8988T (cell line): ENCODE results near the gene PSME2.

ENCODE experiments used
- DNase-seq: peaks from one replicate; pipeline ENCODE4 v3.0.0; 2011

Gene PSME2

DNA sequence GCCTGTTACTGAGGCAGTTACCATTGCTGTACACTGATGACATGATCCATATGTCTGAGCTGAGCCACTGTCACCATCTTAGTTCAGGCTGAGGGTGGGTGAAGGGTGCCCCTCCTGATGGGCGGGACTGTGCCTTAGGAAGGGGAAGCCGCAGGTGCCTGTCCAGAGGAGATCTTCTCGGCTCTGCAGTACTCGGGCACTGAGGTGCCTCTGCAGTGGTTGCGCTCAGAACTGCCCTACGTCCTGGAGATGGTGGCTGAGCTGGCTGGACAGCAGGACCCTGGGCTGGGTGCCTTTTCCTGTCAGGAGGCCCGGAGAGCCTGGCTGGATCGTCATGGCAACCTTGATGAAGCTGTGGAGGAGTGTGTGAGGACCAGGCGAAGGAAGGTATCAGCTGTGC, 4.6 kb upstream of the PSME2 start:
- DNase-seq, result no peak

DNA sequence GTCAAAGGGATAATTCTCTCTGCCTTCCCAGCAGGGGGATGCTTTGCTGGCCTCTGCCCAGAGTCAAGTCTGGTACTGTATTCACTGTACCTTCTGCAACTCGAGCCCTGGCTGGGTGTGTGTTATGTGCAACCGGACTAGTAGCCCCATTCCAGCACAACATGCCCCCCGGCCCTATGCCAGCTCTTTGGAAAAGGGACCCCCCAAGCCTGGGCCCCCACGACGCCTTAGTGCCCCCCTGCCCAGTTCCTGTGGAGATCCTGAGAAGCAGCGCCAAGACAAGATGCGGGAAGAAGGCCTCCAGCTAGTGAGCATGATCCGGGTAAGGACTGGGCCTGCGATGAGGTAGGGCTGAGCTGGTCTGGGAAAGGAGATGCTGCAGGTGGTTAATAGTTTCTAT, 4.2 kb upstream of the PSME2 start:
- DNase-seq, result no peak

DNA sequence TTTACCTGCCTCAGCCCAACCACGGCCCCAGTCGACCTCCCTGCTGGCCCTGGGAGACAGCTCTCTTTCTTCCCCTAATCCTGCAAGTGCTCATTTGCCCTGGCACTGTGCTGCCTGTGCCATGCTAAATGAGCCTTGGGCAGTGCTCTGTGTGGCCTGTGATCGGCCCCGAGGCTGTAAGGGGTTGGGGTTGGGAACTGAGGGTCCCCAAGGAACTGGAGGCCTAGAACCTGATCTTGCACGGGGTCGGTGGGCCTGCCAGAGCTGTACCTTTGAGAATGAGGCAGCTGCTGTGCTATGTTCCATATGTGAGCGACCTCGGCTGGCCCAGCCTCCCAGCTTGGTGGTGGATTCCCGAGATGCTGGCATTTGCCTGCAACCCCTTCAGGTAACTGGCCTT, 3.7 kb upstream of the PSME2 start:
- no peak for DNase-seq

DNA sequence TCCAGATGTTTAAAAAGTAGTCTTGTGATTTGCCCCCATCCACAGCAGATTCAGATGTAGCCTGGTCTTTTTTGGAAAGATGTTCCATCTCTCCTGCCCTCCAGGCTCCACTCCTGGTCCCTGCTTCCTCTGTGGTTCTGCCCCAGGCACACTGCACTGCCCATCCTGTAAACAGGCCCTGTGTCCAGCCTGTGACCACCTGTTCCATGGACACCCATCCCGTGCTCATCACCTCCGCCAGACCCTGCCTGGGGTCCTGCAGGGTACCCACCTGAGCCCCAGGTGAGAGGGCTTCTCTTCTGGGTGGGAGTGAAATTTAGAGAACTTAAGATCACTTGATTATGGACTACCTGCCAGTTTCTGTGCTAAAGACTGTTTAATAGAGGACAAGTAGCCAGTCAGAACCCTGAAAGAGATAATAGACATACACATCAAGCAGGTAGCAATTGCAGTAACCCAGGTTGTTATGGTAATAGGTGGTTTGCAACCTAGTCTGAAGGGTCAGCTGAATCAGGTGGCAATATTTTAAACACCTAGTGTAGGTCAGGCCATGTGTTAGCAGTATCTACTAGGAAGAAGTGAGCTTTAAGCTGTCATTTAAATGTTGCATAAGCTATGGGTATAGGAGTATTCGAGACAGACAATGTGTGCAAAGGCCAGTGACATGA, 3.0 kb upstream of the PSME2 start:
- no peak for DNase-seq

DNA sequence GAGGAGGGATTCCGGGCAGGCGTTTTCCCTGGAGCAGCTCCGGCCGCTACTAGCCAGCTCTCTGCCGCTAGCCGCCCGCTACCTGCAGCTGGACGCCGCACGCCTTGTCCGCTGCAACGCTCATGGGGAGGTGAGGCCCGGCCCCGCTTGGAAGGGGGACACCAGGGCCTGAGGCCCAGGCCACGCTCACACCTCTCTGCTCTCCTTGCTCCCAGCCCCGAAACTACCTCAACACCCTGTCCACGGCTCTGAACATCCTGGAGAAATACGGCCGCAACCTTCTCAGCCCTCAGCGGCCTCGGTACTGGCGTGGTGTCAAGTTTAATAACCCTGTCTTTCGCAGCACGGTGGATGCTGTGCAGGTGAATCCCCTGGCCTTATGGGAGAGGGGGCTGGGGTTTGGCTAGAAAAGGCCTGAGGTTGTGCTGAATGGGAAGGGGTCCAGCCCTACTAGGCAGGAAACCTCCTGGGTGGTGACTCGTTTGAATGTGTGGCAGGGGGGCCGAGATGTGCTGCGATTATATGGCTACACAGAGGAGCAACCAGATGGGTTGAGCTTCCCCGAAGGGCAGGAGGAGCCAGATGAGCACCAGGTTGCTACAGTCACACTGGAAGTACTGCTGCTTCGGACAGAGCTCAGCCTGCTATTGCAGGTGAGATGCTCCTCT, 1.5 kb upstream of the PSME2 start:
- DNase-seq, result no peak

DNA sequence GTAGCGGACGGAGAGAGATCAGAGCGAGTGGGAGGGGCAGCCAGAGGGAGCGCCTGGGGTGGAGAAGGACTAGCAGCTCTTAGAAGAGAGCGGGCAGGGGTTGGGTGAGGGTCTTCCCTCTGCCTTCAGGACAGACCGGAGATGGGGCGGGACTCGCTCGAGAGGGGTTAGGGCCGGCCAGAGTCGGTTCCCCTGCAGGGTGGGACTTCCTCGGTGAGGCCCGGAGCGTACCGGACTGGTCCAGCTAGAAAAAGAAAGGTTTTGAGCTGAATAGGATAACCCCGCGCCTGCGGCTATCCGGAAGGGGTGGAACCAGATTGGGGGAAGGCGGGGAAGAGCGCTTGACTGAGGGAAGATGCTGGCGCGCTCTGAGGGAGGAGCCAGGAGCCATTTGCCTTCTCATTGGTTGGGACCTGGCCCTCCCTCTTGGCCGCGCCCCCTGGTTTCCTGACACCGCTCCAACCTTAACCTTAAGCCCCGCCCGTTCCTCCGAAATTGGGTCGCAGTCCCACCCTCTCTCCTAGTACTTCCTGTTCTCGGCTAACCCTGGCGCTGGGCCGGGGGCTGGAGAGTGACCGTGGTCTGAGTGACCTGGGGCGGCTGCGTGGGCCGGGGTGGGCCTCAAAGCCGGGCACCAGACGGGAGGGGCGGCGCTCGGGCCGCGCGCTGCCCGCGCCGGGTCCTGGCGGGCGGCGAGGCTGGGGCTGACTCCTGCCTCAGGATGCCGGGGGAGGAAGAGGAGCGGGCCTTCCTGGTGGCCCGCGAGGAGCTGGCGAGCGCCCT, 759 bp upstream of the PSME2 start, which contains the start of gene RNF31:
TSS of gene RNF31 (plus strand) at position 521 of the 783 bp plus-strand sequence. CDS start at position 722, 201 bp downstream.
- DNase-seq, result peak; percentile 77

DNA sequence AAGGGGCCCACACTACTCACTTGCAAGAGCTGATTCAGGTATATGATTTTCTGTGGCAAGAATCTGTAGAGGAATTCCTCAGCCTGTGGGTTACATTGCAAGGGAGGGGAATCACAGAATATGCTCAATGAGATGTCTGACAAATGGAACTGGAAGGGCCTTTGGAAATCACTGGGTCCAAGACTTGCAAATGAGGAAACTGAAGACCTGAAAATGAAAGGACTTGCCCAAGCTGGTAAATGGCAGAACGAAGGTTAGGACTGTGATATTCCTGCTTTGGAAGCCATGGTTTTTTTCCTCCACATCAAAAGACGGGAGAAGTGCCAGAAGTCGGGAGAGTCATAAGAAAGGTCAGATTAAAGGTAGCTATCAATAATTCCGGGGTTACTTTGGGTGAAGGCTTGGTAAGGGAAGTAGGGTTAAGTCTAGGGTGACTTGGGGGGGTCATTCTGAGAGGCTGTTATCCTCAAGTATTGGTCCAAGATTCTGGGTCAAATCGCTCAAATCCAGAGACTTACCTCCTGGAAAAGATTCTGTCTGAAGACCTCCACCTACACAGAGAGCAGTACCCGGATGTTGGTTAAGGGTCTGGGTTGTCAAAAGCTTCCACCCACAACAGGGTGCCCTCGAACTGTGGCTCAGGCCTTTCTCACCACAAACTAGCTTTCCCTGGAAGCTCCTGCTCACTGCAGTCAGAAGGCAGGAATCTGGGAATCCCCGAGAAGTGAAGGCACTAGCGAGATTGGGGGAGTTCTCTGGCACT, 539 bp downstream of the PSME2 start:
- no peak for DNase-seq

DNA sequence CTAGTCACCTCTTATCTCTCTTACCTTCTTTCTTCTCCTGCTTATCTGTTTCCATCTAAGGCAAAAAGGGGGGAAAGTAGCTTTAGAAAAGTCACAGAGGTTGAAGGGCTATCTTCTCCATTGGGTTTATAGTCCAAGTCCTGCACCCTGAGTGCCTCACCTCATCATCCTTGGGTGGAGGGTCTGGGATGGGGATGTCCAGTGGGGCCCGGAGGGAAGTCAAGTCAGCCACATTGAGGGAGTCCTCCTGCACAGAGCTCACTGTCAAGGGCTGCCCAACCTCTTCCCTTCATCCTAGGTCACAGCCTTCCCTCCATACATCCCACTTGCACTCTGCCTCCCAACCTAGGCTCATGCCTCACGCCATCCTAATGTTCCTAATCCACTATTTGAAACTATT, 1.2 kb downstream of the PSME2 start:
- DNase-seq, result no peak

DNA sequence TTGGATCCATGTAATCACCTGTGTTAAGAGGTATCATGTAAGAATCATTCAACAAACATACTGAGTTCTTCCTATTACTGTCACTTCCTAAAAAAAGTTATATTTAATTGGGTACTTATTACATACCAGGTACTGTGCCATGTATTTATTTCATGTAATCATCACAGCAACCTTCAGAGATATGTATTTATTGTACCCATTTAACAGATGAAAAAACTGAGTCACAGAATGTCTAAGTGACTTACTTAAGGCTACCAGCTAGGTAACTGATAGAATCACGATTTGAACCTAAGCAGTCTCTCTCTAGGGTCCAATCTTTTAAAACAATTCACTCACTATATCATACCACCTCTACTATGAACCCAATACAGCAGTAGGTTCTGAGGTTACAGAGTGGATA, 2.0 kb downstream of the PSME2 start:
- DNase-seq, result no peak

DNA sequence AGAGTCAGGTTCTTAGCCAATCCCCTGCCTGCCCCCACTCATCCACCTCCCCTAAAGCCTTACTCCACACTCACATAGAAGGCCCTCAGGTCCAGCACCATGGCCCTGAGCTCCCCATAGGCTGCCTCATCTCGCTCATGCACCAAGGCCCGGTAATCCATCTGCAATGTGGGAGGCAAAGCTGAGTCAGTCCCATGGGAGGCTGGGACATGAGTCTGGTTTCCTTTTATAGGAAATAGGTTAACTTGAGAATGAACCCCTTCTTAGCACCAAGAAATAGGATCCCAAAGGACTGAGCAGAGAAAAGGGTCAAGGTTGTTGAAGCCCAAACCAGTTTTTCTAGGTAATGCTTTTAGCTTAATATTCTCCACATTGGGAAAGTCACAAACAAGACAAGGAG, 2.9 kb downstream of the PSME2 start:
- no peak for DNase-seq

DNA sequence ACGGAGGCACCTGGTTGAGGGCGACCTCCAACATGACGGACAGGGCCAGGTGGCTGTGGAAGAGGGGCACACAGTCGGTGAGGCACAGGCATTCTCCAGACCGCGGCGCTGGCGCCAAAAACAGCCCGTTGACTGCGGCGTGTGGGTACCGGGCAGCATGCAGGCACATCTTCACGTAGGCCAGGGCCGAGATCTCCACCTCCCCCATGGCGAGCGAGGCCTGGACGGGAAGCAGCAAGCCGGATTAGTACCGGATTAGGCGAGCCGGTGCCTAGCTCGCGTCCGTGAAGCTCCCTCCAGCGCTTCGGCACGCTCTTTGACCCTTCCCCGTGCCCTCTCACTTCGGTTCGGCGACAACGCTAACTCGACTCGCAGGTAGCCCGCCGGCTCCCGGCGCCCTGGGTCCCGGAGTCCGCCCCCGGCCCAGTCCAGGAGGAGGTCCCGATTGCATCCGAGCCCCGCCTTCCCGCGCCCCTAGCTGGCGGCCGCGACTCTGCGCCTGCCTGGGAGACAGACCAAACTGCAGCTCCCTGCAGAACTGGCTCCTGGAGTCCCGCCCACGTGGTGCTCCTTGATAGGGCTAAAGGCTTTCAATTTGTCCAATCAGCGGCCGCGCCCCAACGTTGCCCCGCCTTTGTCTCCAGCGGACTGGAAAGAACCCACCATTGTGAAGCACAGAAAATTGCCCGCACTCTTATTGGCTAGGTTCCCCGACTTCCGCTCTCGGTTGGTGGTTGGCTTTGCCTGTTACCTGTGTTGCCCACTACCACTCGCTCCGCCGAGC, 5.1 kb downstream of the PSME2 start, which contains the start of gene EMC9:
TSS of gene EMC9 (minus strand) at position 495 of the 784 bp plus-strand sequence. CDS start at position 208, 287 bp downstream.
- peak; percentile 90 for DNase-seq

DNA sequence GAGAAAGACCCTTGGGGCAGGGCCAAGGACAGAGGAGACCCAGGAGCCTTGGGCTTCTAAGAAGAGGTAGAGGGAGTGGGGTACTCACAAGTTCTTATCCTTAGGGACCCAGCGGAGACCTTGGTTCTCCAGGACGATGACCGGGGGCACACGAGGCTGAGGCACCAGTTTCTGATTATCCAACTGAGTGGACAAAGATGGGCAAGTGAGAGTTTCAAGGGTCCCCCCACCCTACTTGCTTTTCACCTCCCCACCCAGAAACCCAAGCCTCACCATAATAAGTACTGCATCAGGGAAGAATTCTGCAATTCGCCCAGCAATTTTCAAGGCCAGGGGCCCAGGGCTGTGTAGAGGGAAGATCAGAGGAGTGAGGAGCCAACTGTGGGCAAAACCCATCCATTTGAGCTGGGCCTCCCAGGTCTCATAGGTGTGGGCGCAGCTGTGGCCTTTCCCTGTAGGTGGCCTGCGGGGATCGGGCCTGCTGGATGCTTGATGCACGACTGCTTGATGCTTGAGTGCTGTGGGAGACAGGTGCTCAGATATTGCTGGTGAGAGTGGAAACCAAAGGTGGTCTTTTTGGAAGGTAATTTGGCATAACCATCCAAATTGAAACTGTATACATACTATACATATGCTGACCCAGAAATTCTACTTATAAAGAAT, 7.0 kb downstream of the PSME2 start:
- DNase-seq, result peak; percentile 34

DNA sequence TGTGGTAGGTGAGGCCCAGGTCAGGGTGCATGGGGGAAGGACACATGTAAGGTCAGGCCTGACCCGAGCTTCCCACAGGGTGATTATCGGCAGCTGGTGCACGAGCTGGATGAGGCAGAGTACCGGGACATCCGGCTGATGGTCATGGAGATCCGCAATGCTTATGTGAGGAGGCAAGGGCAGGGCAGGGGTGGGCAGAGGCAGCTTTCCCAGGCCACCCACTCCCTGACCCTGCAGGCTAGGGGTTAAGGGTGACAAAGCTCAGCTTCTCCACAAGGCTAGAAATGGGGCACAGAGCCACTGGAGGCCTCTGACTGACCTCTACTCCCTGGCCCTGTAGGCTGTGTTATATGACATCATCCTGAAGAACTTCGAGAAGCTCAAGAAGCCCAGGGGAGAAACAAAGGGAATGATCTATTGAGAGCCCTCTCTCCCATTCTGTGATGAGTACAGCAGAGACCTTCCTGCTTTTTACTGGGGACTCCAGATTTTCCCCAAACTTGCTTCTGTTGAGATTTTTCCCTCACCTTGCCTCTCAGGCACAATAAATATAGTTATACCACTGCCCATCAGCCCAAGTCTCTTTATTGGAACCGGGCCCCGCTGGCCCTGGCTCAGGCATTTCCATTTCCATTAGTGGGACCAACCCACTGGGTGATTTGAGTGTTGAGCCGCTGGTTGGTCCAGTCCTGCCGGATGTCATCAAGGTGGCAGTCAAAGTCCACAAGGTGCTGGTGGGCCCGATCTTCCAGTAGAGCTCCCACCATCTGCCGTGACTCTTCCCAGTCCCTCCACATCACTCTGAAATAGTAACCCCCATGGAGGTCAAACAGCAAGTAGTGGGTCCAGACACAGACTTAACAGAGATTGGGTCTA, 7.8 kb downstream of the PSME2 start:
- no peak for DNase-seq

DNA sequence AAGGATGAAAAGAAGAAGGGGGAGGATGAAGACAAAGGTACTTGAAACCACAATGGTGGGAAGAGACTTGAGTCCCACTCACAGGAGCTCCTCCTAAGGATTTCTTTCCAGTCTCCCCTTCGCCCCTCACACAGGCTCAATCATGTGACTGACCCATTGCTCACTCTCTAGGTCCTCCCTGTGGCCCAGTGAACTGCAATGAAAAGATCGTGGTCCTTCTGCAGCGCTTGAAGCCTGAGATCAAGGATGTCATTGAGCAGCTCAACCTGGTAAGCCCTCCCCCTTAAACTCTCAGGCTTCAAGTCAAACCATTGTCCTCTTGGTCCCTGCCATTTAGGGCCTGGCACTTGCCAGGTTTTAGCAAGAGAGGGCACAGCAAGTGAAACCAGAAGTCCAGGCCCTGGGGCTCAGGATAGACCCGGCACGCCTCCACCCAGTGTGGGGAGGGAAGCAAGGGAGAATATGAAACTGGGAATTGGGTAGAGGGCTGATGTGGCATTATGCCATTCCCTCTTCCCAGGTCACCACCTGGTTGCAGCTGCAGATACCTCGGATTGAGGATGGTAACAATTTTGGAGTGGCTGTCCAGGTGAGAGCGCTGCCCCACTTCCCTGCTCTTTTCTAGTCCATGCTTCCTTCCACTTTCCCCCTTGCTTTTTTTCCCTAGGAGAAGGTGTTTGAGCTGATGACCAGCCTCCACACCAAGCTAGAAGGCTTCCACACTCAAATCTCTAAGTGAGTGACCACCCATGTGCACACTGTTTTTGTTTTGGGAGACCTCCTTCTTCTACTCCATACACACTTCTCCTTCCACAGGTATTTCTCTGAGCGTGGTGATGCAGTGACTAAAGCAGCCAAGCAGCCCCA, 8.6 kb downstream of the PSME2 start:
- DNase-seq, result no peak

DNA sequence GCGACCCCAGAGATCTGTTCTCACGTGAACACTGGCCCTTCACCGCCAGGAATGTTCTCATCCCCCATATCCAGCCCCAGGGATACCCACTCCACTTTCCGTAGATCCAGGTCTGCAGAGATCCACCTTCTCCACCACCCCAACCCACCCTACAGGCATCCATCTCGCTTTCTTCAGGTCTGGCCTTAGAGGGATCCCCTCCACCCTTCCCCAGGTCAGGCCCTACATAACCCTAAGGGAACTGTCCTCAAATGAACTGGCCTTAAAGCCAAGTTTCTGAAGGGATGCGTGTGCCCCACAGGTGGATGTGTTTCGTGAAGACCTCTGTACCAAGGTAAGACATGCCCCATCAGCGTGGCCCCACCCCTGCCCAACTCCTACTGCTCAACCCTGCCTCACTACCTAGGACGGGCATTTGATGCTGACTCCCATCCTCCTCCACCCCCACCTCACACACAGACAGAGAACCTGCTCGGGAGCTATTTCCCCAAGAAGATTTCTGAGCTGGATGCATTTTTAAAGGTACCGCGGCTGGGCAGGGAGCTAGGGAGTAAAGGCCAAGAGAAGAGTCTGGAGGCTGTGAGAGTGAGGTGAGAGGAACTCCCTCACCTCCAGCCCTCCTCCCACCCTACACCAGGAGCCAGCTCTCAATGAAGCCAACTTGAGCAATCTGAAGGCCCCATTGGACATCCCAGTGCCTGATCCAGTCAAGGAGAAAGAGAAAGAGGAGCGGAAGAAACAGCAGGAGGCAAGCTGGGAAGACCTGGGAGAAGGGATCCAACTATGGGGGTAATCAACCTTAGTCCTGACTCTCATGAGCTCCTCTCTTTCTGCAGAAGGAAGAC, 9.5 kb downstream of the PSME2 start:
- no peak for DNase-seq

DNA sequence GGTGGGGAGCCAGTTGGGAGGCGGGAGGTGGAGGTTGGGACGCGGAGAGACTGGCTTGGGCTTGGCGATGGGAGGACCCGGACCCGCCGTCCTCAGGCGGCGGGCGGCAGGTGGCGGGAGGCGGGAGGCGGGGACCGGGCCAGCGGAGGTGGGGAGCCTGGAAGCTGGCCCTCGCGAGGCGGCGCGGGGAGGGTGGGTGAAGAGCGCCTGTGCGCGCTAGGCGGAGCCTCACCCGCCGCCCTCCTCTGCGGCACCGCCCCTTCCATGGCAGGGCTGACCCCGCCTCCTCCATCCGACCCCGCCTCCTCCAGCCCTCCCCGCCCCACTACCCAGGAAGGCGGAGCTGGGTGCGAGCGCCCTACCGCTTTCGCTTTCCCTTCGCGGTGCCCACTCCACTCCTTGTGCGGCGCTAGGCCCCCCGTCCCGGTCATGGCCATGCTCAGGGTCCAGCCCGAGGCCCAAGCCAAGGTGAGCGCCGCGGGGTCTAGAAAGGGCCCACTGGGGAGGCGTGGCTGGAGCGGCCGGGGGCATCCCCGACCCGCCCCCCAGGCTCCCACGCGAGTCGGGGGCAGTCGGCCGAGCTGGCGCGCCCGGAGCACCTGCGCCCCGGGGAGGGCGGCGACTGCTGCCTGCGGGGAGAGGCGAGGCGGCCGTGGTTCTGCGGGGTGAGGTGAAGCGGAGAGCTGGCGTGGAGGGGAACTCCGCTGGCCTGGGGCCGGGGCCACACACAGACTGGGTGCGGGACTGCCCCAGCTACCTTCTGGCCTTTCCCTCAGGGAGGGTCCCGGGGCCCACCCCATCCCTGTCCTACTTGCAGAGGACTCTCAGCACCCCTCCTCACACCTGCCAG, 10.4 kb downstream of the PSME2 start, which contains the start of gene PSME1:
TSS of gene PSME1 (plus strand) at position 361 of the 850 bp plus-strand sequence. CDS start at position 430, 69 bp downstream.
- peak; percentile 85 for DNase-seq

DNA sequence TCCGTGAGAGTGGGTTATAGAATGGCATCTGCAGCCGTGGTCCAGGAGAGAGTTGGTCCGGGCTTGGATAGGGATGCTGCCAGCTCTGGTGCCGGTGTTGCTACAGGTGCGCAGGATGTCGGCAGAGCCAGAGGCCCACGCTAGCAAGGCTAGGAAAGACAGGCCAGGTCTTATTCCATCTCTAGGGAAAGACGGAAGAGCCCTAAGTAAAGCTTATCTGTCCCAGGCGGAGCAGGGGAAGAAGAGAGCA, 10.9 kb downstream of the PSME2 start:
- no peak for DNase-seq

DNA sequence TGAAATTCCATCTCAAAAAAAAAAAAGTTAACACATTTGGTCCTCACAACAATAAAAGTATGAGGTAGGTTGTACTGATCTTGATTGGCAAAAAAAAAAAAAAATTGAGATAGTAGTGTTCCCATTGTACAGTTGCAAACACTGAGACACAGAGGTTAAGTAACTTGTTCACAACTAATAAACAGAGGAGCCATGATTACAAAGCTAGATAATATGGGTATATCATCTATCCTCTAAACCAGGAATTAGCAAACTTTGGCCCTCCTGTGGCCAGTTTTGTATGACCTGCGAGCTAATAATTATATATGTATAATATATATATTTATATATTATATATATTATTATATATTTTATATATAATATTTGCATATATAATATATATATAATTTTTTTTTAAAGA, 12.7 kb downstream of the PSME2 start:
- DNase-seq, result no peak
